SH-SY5Y (cell line): Measurements from ENCODE around the gene UGT1A3.

Experiments
- GATA2 ChIP-seq: IDR thresholded peaks from 2 replicates; pipeline ENCODE4 v1.6.1; 2011; ENCODE audit warnings: mild to moderate bottlenecking, low read depth, low read length
- GATA3 ChIP-seq: IDR thresholded peaks from 2 replicates; pipeline ENCODE4 v1.6.1; 2011; ENCODE audit warnings: low read depth, mild to moderate bottlenecking, low read length, moderate library complexity

Gene UGT1A3

GRCh38 chr2:233811087-233811486, 82.2 kb downstream of the UGT1A3 start:
- TF ChIP-seq GATA2 (no peak), GATA3 (no peak)

GRCh38 chr2:233811732-233812131, 82.9 kb downstream of the UGT1A3 start:
- TF ChIP-seq GATA3: no peak
- TF ChIP-seq GATA2: no peak

GRCh38 chr2:233813236-233814055, 84.6 kb downstream of the UGT1A3 start:
- no peak for TF ChIP-seq GATA2
- no peak for TF ChIP-seq GATA3

GRCh38 chr2:233814056-233814835, 85.4 kb downstream of the UGT1A3 start:
- TF ChIP-seq GATA2: no peak
- no peak for TF ChIP-seq GATA3

- no peak for TF ChIP-seq GATA2
- TF ChIP-seq GATA3: no peak
Observed at GRCh38 chr2:233815861-233816260, 87.0 kb downstream of the UGT1A3 start.

GRCh38 chr2:233816334-233816733, 87.5 kb downstream of the UGT1A3 start:
- TF ChIP-seq GATA3: no peak
- no peak for TF ChIP-seq GATA2

- no peak for TF ChIP-seq GATA2
- no peak for TF ChIP-seq GATA3
Observed at GRCh38 chr2:233816771-233817170, 87.9 kb downstream of the UGT1A3 start.

- TF ChIP-seq GATA2 (no peak), GATA3 (no peak)
Observed at GRCh38 chr2:233817361-233817911, 88.6 kb downstream of the UGT1A3 start.

GRCh38 chr2:233817995-233818638, 89.3 kb downstream of the UGT1A3 start:
- TF ChIP-seq GATA3: no peak
- no peak for TF ChIP-seq GATA2

GRCh38 chr2:233818639-233819621, 90.1 kb downstream of the UGT1A3 start:
- TF ChIP-seq GATA3 (no peak), GATA2 (no peak)

- no peak for TF ChIP-seq GATA2
- no peak for TF ChIP-seq GATA3
Observed at GRCh38 chr2:233819884-233820773, 91.3 kb downstream of the UGT1A3 start.

- TF ChIP-seq GATA2 (no peak), GATA3 (no peak)
Observed at GRCh38 chr2:233820774-233821105, 91.9 kb downstream of the UGT1A3 start.

GRCh38 chr2:233821196-233821595, 92.4 kb downstream of the UGT1A3 start:
- TF ChIP-seq GATA3: no peak
- TF ChIP-seq GATA2: no peak
